Mesenchymal stem cell (in vitro differentiated cells and primary cell): ENCODE results near the gene COMMD9.
A peak's percentile ranks its signal among the peaks of the same experiment; 100 is the strongest.

Source experiments
- DNase-seq: peaks from one replicate; pipeline ENCODE4 v3.0.0-alpha.2; 2013
- H2AFZ ChIP-seq: one replicate; pipeline ENCODE4 v1.6.1; 2013; ENCODE audit warnings: low read depth, mild to moderate bottlenecking, control low read depth, inconsistent platforms, low read length, moderate library complexity
- H2AK5ac ChIP-seq: 2 replicates; pipeline ENCODE4 v1.6.1; 2013; ENCODE audit warnings: low read length, moderate library complexity, mild to moderate bottlenecking, inconsistent platforms; ENCODE audit not compliant: severe bottlenecking
- H2BK120ac ChIP-seq: one replicate; pipeline ENCODE4 v1.6.1; 2013; ENCODE audit warnings: low read depth, mild to moderate bottlenecking, inconsistent platforms, low read length, moderate library complexity
- H2BK12ac ChIP-seq, 2 experiments: one replicate each; pipeline ENCODE4 v1.6.1; 2013; ENCODE audit warnings: inconsistent platforms in 2 of 2, low read length in 2 of 2, mild to moderate bottlenecking in 2 of 2, moderate library complexity in 2 of 2, control low read depth in 1 of 2
- H2BK15ac ChIP-seq: one replicate; pipeline ENCODE4 v1.6.1; 2013; ENCODE audit warnings: mild to moderate bottlenecking, low read depth, inconsistent platforms; ENCODE audit not compliant: poor library complexity, severe bottlenecking
- H2BK5ac ChIP-seq: 2 replicates; pipeline ENCODE4 v1.6.1; 2013; ENCODE audit warnings: low read depth, mild to moderate bottlenecking, low read length, control low read depth, inconsistent platforms; ENCODE audit not compliant: poor library complexity, severe bottlenecking
- H3K14ac ChIP-seq, 2 experiments: one replicate each; pipeline ENCODE4 v1.6.1; 2013; ENCODE audit warnings: inconsistent platforms in 2 of 2, low read length in 2 of 2, control low read depth in 1 of 2, mild to moderate bottlenecking in 1 of 2, moderate library complexity in 1 of 2
- H3K18ac ChIP-seq, 2 experiments: one replicate each; pipeline ENCODE4 v1.6.1; 2013; ENCODE audit warnings: inconsistent platforms in 2 of 2, low read length in 2 of 2, control low read depth in 1 of 2, low read depth in 1 of 2, mild to moderate bottlenecking in 1 of 2
- H3K23ac ChIP-seq, 2 experiments: one replicate each; pipeline ENCODE4 v1.6.1; 2013; ENCODE audit warnings: inconsistent platforms in 2 of 2, low read length in 2 of 2, mild to moderate bottlenecking in 2 of 2, moderate library complexity in 2 of 2, control low read depth in 1 of 2
- H3K27ac ChIP-seq: 2 replicates; pipeline ENCODE4 v1.5.1; 2013; ENCODE audit warnings: mild to moderate bottlenecking, moderate library complexity, low read length, control low read depth, inconsistent platforms; ENCODE audit not compliant: poor library complexity, severe bottlenecking
- H3K27me3 ChIP-seq, 2 experiments: 2 replicates each; pipeline versions ENCODE4 v1.6.1 to v1.7.0; 2013; ENCODE audit warnings: low read length in 2 of 2, mild to moderate bottlenecking in 2 of 2, moderate library complexity in 2 of 2, control low read depth in 1 of 2, inconsistent platforms in 1 of 2; ENCODE audit not compliant: control insufficient read depth in 1 of 2, insufficient read depth in 1 of 2
- H3K36me3 ChIP-seq, 2 experiments: 2 replicates each; pipeline versions ENCODE4 v1.6.1 to v1.7.0; 2013; ENCODE audit warnings: low read length in 2 of 2, control low read depth in 1 of 2, inconsistent platforms in 1 of 2, low read depth in 1 of 2, mild to moderate bottlenecking in 1 of 2; ENCODE audit not compliant: insufficient read depth in 2 of 2, control insufficient read depth in 1 of 2
- H3K4ac ChIP-seq, 2 experiments: one replicate each; pipeline ENCODE4 v1.6.1; 2013; ENCODE audit warnings: inconsistent platforms in 2 of 2, low read length in 2 of 2, mild to moderate bottlenecking in 2 of 2, moderate library complexity in 2 of 2, control low read depth in 1 of 2, low read depth in 1 of 2
- H3K4me1 ChIP-seq: 2 replicates; pipeline ENCODE4 v1.6.1; 2013; ENCODE audit warnings: low read depth, low read length, control low read depth; ENCODE audit not compliant: control insufficient read depth, insufficient read depth
- H3K4me2 ChIP-seq: 2 replicates; pipeline ENCODE4 v1.6.1; 2013; ENCODE audit warnings: low read length, mild to moderate bottlenecking, inconsistent platforms; ENCODE audit not compliant: poor library complexity, severe bottlenecking
- H3K4me3 ChIP-seq, 2 experiments: 2 replicates each; pipeline versions ENCODE4 v1.5.1 to v1.7.0; 2013; ENCODE audit warnings: low read length in 2 of 2, mild to moderate bottlenecking in 2 of 2, control low read depth in 1 of 2, low read depth in 1 of 2; ENCODE audit not compliant: insufficient read depth in 1 of 2
- H3K79me1 ChIP-seq: replicated peaks from 2 replicates; pipeline ENCODE4 v1.6.1; 2013; ENCODE audit warnings: mild to moderate bottlenecking, control low read depth, low read length, inconsistent platforms; ENCODE audit not compliant: poor library complexity, severe bottlenecking
- H3K9ac ChIP-seq: 2 replicates; pipeline ENCODE4 v1.7.0; 2013; ENCODE audit warnings: mild to moderate bottlenecking, low read length, moderate library complexity
- H3K9me3 ChIP-seq: 2 replicates; pipeline ENCODE4 v1.7.0; 2013; ENCODE audit warnings: mild to moderate bottlenecking, low read length; ENCODE audit not compliant: control insufficient read depth
- H4K8ac ChIP-seq: one replicate; pipeline ENCODE4 v1.6.1; 2013; ENCODE audit warnings: inconsistent platforms, mild to moderate bottlenecking, low read length, moderate library complexity
- H4K91ac ChIP-seq: one replicate; pipeline ENCODE4 v1.6.1; 2013; ENCODE audit warnings: mild to moderate bottlenecking, low read length, inconsistent platforms
- WGBS: methylation state at CpG from one replicate; pipeline ENCODE4 v1.1.7; 2013; ENCODE audit warnings: mixed read lengths; 5-methylcytosine and 5-hydroxymethylcytosine counted together

The COMMD9 gene

DNA sequence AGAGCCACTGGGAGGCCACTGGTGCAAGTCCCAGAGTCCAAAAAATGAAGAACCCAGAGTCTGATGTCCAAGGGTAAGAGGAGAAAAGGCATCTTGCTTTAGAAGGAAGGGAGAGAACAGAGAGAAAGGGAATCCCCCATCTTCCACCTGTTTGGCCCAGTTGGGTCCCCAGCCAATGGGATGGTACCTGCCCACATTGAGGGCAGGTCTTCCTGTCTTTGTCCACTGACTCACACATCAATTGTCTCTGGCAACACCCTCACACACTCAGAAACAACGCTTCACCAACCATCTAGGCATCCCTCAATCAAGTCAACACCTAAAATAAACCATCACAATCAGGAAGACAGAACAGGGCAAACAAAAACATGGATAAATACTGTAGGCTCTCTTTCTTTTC, 6.3 kb downstream of the COMMD9 start:
- Histone ChIP-seq H3K27ac (no peak overlapping the region), H3K9me3 (no peaks in the 10 kb centered on the region), H3K23ac (no peak overlapping the region), H4K91ac (no peak overlapping the region), H2AK5ac (no peak overlapping the region), H3K4me3 (no peak overlapping the region), H2AFZ (no peak overlapping the region), H3K4me2 (no peak overlapping the region), H3K9ac (no peak overlapping the region), H4K8ac (peak overlapping the region; percentile 6), H3K36me3 (peaks cover 13 to 22% of the 10 kb centered on the region in 2 experiments), H3K4me1 (peaks cover 7% of the 10 kb centered on the region), H2BK12ac (no peak overlapping the region), H3K79me1 (peaks cover 24% of the 10 kb centered on the region), H3K27me3 (no peaks in the 10 kb centered on the region), H3K18ac (no peak overlapping the region), H2BK5ac (no peak overlapping the region), H3K14ac (no peak overlapping the region), H3K4ac (no peak overlapping the region), H2BK120ac (no peak overlapping the region), H2BK15ac (no peak overlapping the region)
- DNase-seq, result no peak
- 92% methylated on average over 1 of the region's 1 CpG for WGBS

DNA sequence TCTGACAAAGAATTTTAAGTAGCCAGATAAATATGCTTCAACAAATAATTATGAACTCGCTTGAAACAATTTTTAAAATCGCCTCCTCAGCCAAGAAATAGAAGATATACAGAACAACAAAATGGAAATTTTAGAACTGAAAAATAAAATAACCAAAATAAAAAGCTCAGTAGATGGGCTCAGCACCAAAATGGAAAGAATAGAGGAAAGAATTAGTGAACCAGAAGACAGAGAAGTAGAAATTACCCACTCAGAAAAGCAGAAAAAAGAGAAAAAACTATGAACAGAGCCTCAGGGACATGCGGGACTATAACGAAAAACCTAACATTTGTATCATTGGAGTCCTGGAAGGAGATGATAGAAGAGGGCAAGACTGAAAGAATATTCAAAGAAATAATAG, 7.4 kb downstream of the COMMD9 start:
- Histone ChIP-seq H3K23ac (no peak overlapping the region), H3K9ac (no peak overlapping the region), H3K4me3 (no peak overlapping the region), H3K18ac (no peak overlapping the region), H3K4ac (no peak overlapping the region), H2BK15ac (no peak overlapping the region), H3K36me3 (peaks cover 13 to 32% of the 10 kb centered on the region in 2 experiments), H3K27ac (no peak overlapping the region), H2AFZ (no peak overlapping the region), H3K4me1 (peaks cover 7% of the 10 kb centered on the region), H3K79me1 (peaks cover 25% of the 10 kb centered on the region), H2BK120ac (no peak overlapping the region), H4K91ac (no peak overlapping the region), H3K9me3 (no peaks in the 10 kb centered on the region), H4K8ac (no peak overlapping the region), H3K4me2 (no peak overlapping the region), H3K14ac (no peak overlapping the region), H2AK5ac (no peak overlapping the region), H2BK5ac (no peak overlapping the region), H3K27me3 (no peaks in the 10 kb centered on the region), H2BK12ac (no peak overlapping the region)
- WGBS, result no CpG with 5 or more reads among the region's 4 CpGs
- no peak for DNase-seq

DNA sequence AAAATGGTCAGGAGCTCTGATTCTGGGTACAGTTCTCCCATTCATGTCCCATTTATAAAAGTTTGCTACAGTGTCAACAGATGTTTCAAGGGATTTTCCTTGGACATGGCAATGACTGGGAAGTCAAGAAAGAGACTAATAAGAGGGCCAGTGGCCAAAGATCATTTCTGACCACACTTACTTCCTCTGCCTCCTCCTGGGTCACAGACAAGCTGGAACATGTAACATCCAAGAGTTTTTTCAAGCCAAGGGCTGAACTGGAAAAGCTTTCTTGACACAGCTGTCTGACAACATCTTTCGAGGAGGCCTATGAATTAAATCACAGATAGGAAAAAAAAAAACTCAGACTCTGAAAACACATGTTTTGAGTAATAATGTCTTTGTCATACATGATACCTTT, 8.7 kb downstream of the COMMD9 start:
- Histone ChIP-seq H4K91ac (no peak overlapping the region), H3K18ac (no peak overlapping the region), H2BK15ac (no peak overlapping the region), H4K8ac (no peak overlapping the region), H3K4me2 (no peak overlapping the region), H3K4ac (no peak overlapping the region), H2BK5ac (no peak overlapping the region), H3K27ac (no peak overlapping the region), H3K14ac (no peak overlapping the region), H3K9me3 (no peaks in the 10 kb centered on the region), H2BK120ac (no peak overlapping the region), H2BK12ac (no peak overlapping the region), H3K23ac (no peak overlapping the region), H3K4me1 (peaks cover 7% of the 10 kb centered on the region), H2AFZ (no peak overlapping the region), H3K4me3 (no peak overlapping the region), H2AK5ac (no peak overlapping the region), H3K27me3 (no peaks in the 10 kb centered on the region), H3K79me1 (peaks cover 24% of the 10 kb centered on the region), H3K36me3 (peaks cover 18 to 45% of the 10 kb centered on the region in 2 experiments), H3K9ac (peak overlapping the region; percentile 6)
- no peak for DNase-seq
- WGBS, result no CpG with 5 or more reads among the region's 1 CpG

DNA sequence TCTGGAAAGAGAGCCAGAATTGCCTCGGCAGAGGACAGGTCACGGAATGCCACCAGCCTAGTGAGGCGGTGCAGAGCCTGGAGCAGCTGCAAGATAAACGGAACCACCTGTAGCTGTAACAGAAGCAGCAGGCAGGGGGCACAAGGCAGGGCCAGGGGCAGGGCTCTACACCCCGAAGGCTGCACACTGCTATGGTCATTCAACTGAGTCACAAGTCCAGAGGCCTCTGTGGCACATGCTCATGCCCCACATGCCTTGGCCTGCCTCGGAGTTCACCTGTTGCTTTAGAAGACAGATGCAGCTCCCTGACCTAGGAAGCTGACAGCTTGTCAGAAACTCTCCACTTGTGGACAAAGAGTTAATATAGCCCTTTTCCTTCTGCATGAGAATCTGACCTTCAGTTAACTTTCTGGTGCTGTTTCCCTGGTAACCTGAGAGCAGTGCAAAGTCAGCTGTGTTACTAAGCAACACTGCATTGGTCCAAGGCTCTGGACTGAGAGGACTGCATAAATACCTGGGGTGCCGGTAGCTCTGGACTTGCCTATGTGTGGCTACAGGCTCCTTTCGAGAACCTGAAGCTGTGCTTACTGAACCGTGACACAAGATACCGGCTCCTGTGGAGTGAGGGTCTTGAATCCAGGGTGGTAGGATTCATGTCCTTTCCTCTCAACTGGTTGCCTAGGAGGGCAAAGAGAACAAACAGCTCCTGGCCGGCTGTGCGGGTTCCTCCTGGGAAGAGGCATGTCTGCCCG, 10.5 kb downstream of the COMMD9 start:
- Histone ChIP-seq H2AFZ (no peak overlapping the region), H2BK12ac (no peak overlapping the region), H3K79me1 (peaks cover 23% of the 10 kb centered on the region), H2BK120ac (no peak overlapping the region), H3K23ac (no peak overlapping the region), H3K4ac (no peak overlapping the region), H4K8ac (no peak overlapping the region), H3K4me3 (no peak overlapping the region), H2BK15ac (no peak overlapping the region), H3K14ac (no peak overlapping the region), H3K4me2 (no peak overlapping the region), H3K9me3 (no peaks in the 10 kb centered on the region), H3K27me3 (no peaks in the 10 kb centered on the region), H2BK5ac (no peak overlapping the region), H2AK5ac (no peak overlapping the region), H4K91ac (no peak overlapping the region), H3K18ac (no peak overlapping the region), H3K27ac (no peak overlapping the region), H3K4me1 (peaks cover 7% of the 10 kb centered on the region), H3K9ac (no peak overlapping the region), H3K36me3 (peaks cover 28 to 62% of the 10 kb centered on the region in 2 experiments)
- no peak for DNase-seq
- WGBS, result 93% methylated on average over 13 of the region's 13 CpGs
